Activated naive CD4-positive, alpha-beta T cell (primary cell): ENCODE measurements around the gene SLC9A8.
"Not testable (repeated sequence)": the region's sequence is repeated elsewhere in the genome, so short reads cannot be mapped to it uniquely, and the experiment has no call there.

Experiments
- DNase-seq, 4 experiments: peaks; one replicate each; lab custom pipeline; 2025; lab: John Stamatoyannopoulos, UW

The SLC9A8 gene

DNA sequence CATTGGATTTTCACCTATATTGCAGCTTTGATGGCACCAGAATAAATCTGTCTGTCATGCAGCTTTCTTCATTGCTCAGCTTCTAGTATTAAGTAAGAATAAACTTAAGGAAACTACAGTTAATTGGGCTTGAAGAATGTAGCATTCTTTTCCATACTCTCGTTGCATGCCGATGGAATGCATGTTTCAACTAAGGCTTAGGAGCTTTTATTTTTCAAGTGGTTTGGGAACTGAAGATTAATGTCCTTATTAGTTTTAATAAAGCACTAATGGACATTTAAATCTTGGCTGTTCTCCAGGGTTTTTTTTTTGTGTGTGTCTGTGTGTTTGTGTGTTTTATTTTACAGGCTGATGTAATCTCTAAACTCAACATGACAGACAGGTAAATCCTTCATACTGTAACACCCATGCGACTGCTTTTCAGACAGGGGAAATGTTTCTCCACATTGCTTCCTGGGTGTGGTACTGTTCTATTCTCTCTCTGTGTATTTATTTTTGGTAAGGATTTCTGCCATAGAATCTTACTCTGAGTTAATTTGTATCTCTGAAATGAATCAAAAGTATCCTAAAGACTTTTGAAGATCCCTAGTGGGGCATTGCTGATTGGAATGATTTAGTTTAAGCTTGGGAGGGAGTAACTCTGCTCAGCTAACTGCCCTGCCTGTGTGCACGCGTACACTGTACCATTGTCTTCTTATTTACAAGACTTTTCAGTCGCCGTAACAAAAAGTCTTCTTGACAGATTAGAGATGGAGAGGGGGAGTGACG lies 38.0 kb downstream of the SLC9A8 start:
- DNase-seq: no peak

DNA sequence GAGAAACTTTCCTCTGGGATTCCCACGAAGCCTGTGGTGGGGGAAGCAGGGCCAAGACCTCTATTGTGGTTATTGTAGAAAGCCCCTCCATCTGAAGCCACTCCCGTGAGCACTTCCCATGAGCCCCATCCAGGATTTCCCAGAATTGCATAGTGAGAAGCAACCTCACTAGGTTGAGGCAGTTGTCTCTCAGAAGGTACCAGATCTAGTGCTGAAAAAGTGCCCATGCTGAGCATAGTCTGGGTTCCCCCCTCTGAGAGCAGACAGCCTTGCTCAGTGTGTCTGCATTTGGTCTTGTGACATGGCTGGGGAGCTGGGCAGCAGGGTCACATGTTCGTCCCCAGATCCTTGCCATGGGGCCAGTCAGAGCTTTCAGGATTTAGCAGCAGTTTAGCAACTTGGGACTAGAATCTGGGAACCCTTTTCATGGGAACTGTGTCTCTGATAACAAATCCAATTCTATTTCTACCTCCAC lies 38.6 kb downstream of the SLC9A8 start:
- DNase-seq: no peak

DNA sequence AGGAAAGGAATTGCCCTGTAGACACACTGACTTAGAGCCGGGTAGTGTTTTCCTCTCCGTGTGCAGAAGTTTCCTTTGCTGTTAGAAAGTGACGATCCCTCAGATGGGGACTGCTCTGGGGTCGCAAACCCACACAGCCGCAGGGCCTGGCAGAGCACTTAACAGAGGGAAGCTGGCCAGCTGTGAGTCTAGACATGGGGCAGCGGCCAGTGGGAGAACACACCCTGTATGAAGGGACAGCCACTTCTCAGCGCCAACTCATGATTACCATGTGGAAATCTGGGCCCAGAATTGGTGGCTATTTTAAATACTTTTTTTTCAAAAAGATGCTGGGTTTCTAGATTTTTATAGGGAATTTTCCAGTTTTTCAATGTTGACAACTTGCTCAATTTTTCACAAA lies 39.4 kb downstream of the SLC9A8 start:
- DNase-seq: no peak

- DNase-seq: no peak
Observed at GRCh38 chr20:49852522-49853080, 40.0 kb downstream of the SLC9A8 start.

DNA sequence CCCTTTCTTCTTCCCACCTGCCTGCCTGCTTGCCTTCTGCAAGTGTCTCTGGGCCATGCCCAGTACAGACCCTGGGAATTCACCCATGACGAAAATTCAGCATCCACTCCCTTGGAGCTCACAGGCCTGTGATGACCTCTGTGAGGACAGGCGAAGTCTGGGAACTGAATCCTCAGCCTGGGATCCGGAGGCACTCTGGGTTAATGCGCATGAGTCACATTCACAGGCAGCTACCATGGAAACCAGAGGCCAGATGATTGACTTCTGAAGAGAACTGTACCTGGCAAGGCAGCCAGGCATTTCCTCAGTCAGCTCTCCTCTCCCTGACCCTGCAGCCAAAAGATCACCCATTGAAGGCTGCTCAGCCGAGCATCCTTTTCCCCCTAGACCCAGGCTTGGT lies 41.0 kb downstream of the SLC9A8 start:
- DNase-seq: no peak

- DNase-seq: no peak
Observed at GRCh38 chr20:49854190-49854875, 41.7 kb downstream of the SLC9A8 start.

- no peak for DNase-seq
Observed at GRCh38 chr20:49856904-49857303, 44.3 kb downstream of the SLC9A8 start.

GRCh38 chr20:49858076-49858585 lies 45.5 kb downstream of the SLC9A8 start:
- DNase-seq: no peak

GRCh38 chr20:49859011-49859410 lies 46.4 kb downstream of the SLC9A8 start:
- no peak for DNase-seq

DNA sequence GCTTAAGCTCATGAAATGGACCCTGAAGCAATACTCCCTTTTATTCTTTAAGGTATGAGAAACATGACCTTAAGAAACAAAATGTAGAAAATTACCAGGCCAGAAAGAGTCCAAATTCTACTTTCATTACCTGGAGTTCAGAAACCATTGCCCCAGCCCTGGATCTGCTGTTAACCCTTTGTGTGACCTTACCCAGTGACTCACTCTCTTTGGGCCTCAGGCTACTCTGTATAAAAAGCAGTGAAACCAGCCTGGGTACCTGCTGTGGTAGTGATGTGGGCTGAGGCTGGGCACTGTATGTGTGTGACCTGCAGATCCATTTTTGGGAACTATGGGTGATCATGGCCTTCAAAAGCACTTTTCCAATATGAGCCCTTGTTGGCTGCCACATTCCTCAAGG lies 47.2 kb downstream of the SLC9A8 start:
- DNase-seq: no peak

DNA sequence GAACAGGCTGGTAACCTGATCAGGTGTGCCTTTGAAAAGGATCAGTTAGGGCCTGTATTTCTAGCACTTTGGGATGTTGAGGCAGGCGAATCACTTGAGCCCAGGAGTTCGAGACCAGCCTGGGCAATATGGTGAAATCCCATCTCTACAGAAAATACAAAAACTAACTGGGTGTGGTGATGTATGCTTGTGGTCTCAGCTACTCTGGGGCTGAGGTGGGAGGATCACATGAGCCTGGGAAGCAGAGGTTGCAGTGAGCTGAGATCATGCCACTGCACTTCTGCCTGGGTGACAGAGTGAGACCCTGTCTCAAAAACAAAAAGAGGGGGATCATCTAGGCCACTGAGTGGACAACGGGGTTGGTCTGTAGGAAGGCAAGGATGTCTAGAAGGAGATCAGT lies 48.6 kb downstream of the SLC9A8 start:
- DNase-seq: not testable (repeated sequence)

- DNase-seq: no peak
Observed at GRCh38 chr20:49862607-49863200, 50.1 kb downstream of the SLC9A8 start.

DNA sequence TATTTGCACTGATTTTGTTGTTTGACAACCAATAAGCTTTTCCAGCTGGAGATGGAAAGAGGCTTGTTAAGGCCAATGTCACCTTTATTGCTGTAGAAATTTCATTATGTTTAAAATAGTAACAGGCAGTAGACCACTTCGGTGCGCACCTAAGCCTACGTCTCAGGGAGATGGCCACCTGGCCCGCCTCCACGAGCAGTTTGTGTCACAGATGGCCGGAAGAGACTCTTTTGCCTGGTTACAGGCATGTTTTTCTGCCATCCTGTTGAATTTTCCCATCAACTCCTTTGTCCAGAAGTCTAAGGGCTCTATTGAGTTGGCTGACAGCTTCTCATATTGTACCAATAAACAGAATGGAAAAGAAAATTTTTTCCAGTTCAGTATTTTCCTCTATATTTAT lies 51.0 kb downstream of the SLC9A8 start:
- no peak for DNase-seq

DNA sequence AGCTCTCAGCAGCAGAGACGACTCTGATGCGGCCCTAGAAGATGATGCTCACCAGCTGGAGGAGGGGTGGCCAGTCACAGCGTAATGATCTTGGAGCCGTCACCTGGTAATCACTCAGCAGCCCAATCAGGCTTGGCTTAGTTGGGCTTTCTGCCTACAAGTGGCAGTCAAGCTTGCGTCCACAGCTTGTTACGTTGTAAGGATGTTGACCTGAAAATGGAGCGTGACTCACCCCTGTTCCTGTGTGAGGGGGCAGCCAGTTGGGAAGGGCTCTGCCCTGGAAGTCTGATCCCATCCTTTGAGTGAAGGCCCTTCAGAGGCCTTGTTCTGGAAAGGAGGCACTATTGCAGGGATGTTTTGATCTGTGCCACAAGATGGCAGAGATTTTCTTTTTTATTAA lies 52.9 kb downstream of the SLC9A8 start:
- no peak for DNase-seq

- no peak for DNase-seq
Observed at GRCh38 chr20:49866051-49866450, 53.4 kb downstream of the SLC9A8 start.

DNA sequence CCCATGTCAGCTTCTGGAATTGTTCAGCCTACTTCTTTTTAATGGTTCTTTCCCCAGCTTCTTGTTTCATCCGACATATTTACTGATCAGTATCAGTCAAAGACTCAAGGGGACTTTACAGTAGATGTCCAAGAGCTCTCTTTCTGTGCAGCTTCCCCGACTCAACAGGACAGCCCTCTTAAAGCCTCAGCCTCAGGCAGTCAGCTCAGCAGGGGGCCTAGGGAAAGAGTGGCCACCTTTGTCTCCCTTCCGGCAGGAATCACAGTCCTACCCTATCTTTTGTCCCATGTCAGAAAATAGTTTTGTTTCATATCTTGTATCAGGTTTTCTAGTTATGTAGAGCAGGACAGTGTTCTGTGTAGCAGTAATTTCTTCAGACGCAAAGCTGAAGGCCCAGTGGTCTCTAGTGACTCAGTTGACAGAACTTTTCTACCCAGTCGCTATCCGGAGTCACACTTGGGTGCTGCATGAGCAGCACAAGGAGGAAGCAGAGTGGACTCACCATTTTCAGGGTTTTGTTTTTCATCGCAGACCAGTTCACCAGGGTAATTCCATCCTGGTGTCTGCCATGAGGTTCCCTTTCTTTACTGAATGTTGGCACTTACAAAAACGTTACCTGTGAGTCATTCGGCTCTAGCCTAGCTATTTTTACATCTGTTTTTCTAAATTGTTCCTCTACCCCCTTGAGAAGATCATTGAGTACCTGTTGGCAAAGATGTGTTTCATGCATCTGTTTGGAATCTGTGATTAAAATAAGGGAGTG lies 55.0 kb downstream of the SLC9A8 start:
- no peak for DNase-seq

GRCh38 chr20:49868538-49868937 lies 55.9 kb downstream of the SLC9A8 start:
- DNase-seq: no peak

DNA sequence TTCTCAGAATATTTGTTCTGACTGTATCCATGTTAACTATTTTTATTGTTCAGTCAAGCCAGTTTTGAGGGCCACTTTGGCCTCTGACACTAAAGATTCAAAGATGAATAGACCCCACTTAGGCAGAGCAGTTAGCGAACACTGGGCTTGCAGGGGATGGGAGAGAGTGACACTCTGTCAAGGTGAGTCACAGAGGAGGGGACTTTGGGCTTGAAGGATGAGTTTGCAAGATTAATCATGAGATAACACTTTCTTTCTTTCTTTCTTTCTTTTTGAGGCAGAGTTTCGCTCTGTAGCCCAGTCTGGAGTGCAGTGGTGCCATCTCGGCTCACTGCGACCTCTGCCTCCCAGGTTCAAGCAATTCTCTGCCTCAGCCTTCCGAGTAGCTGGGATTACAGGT lies 56.3 kb downstream of the SLC9A8 start:
- no peak for DNase-seq

- DNase-seq: no peak
Observed at GRCh38 chr20:49870261-49870660, 57.6 kb downstream of the SLC9A8 start.

DNA sequence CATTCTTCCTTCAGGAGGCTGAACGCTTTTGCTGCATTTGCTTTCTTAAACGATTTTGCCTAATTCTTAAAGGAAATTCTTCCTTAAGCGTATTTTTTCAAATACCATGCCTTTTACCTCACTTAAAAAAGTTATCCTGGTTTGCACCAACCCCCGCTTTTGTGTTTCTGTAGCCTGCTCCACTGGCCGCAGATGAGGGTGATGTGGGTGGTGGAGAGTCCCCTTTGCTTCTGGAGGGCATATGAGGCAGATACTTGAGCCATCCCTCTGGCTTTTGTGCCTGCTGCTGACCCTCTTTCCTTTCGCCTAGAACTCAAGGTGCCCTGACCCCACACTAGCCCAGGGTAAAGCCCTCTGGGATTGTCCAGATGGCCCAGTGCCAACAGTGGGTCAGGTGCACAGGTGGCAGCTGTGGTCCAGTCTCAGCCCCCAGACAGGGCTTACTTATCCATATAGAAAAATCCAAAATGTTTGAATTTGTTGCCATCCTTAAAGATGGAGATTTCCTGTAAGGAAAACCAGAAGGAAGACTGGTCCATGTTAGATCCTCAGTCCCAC lies 58.8 kb downstream of the SLC9A8 start:
- DNase-seq: no peak

DNA sequence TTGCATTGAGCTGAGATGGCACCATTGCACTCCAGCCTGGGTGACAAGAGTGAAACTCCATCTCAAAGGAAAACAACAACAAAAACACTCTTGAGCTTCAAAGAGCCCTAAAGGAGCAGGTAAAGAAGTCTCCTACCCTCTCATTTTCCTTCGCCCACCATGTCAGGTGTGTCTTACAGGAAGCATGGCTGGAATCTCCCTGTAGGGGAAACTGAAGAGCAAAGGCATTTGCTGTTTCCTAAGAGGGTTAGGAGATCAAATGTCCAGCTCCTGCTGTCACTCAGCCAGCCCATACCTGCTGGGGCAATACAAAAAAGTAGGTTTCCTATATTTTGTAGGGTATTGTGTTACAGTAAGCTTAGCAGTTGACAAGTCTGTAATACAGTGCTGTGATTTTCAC lies 59.4 kb downstream of the SLC9A8 start:
- no peak for DNase-seq

DNA sequence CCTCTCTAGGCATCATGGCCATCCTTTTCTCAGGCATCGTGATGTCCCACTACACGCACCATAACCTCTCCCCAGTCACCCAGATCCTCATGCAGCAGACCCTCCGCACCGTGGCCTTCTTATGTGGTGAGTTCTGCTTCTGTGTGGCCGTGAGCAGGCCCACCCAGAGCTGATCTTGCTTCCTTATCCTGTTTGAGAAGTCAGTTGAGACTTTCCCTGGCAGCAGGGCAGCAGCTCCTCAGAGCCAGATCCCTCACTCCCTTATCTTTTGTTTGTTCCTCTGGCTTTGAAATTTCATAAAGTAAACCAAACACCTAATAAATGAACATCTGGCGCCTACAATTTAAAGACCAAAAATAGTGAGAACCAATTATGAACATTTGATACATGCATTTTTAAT lies 62.1 kb downstream of the SLC9A8 start:
- DNase-seq: no peak
